HepG2 (cell line): Measurements from ENCODE around the gene IGLL1. TPM values are rescaled to one million over a fixed set of nuclear protein-coding genes. Genes with fewer than 3 reads are reported as not detected.

Source experiments
- ATAC-seq: fragments of 200-7000 bp; cut with Tn5 transposase; 3 replicates; pipeline ENCODE4 v1.9.1; 2020; ENCODE audit warnings: mild to moderate bottlenecking, moderate library complexity
- BruUV-seq: library from RNA; stranded (reverse); fragments of 400-500 nt; replicated peaks from 2 replicates; lab custom pipeline; 2021; lab: Mats Ljungman, UMichigan
- CTCF ChIA-PET: fragments of 300-600 bp; formaldehyde crosslinking; extraction: SDS; loops from one replicate; lab custom pipeline; 2021; ENCODE audit warnings: low total read pairs, inconsistent platforms, low intra/inter-chr PET ratio; lab: Yijun Ruan, JAX
- POLR2A ChIA-PET: fragments of 350-600 bp; sonication (Branson Sonifier 250); formaldehyde crosslinking; loops from one replicate; lab custom pipeline; 2020; ENCODE audit warnings: antibody characterized with exemption, inconsistent platforms; lab: Yijun Ruan, JAX
- DNase-seq: peaks from one replicate; pipeline ENCODE4 v3.0.0-alpha.2; 2015; ENCODE audit warnings: low spot score
- FAIRE-seq: peaks from 3 replicates; lab custom pipeline; 2011; peaks lifted over from hg19 to GRCh38; lab: Jason Lieb, UNC
- H2AFZ ChIP-seq: one replicate; pipeline ENCODE4 v1.6.1; 2011; ENCODE audit warnings: low read length, inconsistent platforms
- H3K27ac ChIP-seq: fragments of 300-600 bp; 3 replicates; pipeline ENCODE4 v1.8.0; 2011; ENCODE audit warnings: mixed run types, mild to moderate bottlenecking, mixed read lengths, low read length, inconsistent platforms; ENCODE audit not compliant: insufficient read depth; ENCODE audit errors: extremely low read length
- H3K27me3 ChIP-seq, 2 experiments: fragments of 200-600 bp in 1 of 2; 2 replicates in 1 of 2; 3 replicates in 1 of 2; pipeline versions ENCODE4 v1.6.0 to v1.8.0; 2011; ENCODE audit warnings: low read length in 2 of 2, mild to moderate bottlenecking in 2 of 2, moderate library complexity in 2 of 2, inconsistent platforms in 1 of 2; ENCODE audit not compliant: insufficient read depth in 2 of 2, control insufficient read depth in 1 of 2
- H3K36me3 ChIP-seq, 2 experiments: fragments of 200-600 bp in 1 of 2; replicated peaks in 1 of 2; 2 replicates in 1 of 2; 3 replicates in 1 of 2; pipeline versions ENCODE4 v1.5.1 to v1.8.0; 2011; ENCODE audit warnings: low read length in 2 of 2, inconsistent platforms in 1 of 2; ENCODE audit not compliant: insufficient read depth in 2 of 2, control insufficient read depth in 1 of 2
- H3K4me1 ChIP-seq: 2 replicates; pipeline ENCODE4 v1.5.1; 2012; ENCODE audit warnings: low read length, inconsistent platforms; ENCODE audit not compliant: insufficient read depth
- H3K4me2 ChIP-seq: 2 replicates; pipeline ENCODE4 v1.6.0; 2011; ENCODE audit warnings: low read depth, low read length, inconsistent platforms
- H3K4me3 ChIP-seq, 3 experiments: fragments of 200-600 bp in 1 of 3; sonication (generic), shearing (Covaris generic) in 1 of 3; replicated peaks in 1 of 3; 2 replicates each; pipeline ENCODE4 v1.5.1; 2011 to 2016; ENCODE audit warnings: low read length in 3 of 3, inconsistent platforms in 2 of 3, low read depth in 2 of 3, mild to moderate bottlenecking in 2 of 3, control low read depth in 1 of 3, mixed read lengths in 1 of 3; ENCODE audit not compliant: insufficient read depth in 1 of 3
- H3K79me2 ChIP-seq: one replicate; pipeline ENCODE4 v1.6.1; 2011; ENCODE audit warnings: low read length, inconsistent platforms; ENCODE audit not compliant: insufficient read depth
- H3K9ac ChIP-seq: 2 replicates; pipeline ENCODE4 v1.6.0; 2011; ENCODE audit warnings: mild to moderate bottlenecking, low read depth, low read length, inconsistent platforms; ENCODE audit not compliant: insufficient read depth
- H3K9me3 ChIP-seq: 2 replicates; pipeline ENCODE4 v1.5.1; 2012; ENCODE audit warnings: mild to moderate bottlenecking, low read length
- H4K20me1 ChIP-seq: 2 replicates; pipeline ENCODE4 v1.6.0; 2011; ENCODE audit warnings: inconsistent platforms, mild to moderate bottlenecking, low read length, moderate library complexity; ENCODE audit not compliant: insufficient read depth
- ATF7 ChIP-seq, 2 experiments: fragments of 450-650 bp in 1 of 2; sonication (generic) in 1 of 2; formaldehyde crosslinking in 1 of 2; IDR thresholded peaks; 2 replicates each; pipeline versions ENCODE4 v1.4.0 to v1.6.1; 2016 to 2020; ENCODE audit warnings: antibody characterized with exemption in 1 of 2, mild to moderate bottlenecking in 1 of 2, missing genetic modification reagents in 1 of 2
- EHMT2 ChIP-seq: fragments of 200-600 bp; sonication (generic); IDR thresholded peaks from 2 replicates; pipeline ENCODE4 v1.7.0; 2017; ENCODE audit warnings: antibody characterized with exemption, low read depth, low read length, borderline replicate concordance
- GZF1 ChIP-seq: sonication (generic); formaldehyde crosslinking; IDR thresholded peaks from 2 replicates; pipeline ENCODE4 v1.5.1; 2020; ENCODE audit warnings: mild to moderate bottlenecking, missing genetic modification reagents
- HDAC2 ChIP-seq: sonication (generic); formaldehyde crosslinking; IDR thresholded peaks from 2 replicates; pipeline ENCODE4 v1.4.0; 2020; ENCODE audit warnings: missing genetic modification reagents
- MEF2D ChIP-seq: sonication (generic); formaldehyde crosslinking; IDR thresholded peaks from 2 replicates; pipeline ENCODE4 v1.5.1; 2020; ENCODE audit warnings: mild to moderate bottlenecking, missing genetic modification reagents
- NFKB2 ChIP-seq: sonication (generic); formaldehyde crosslinking; IDR thresholded peaks from 2 replicates; pipeline ENCODE4 v1.4.0; 2020; ENCODE audit warnings: missing genetic modification reagents, borderline replicate concordance
- NR1H2 ChIP-seq: sonication (generic); formaldehyde crosslinking; IDR thresholded peaks from 2 replicates; pipeline ENCODE4 v1.8.1; 2022; ENCODE audit warnings: low read depth, missing genetic modification reagents, borderline replicate concordance
- PITX1 ChIP-seq: sonication (generic); formaldehyde crosslinking; IDR thresholded peaks from 2 replicates; pipeline ENCODE4 v1.5.1; 2020; ENCODE audit warnings: mild to moderate bottlenecking, missing genetic modification reagents
- RFXAP ChIP-seq: sonication (generic); formaldehyde crosslinking; IDR thresholded peaks from 2 replicates; pipeline ENCODE4 v1.4.0; 2020; ENCODE audit warnings: missing genetic modification reagents, borderline replicate concordance
- SALL1 ChIP-seq: sonication (generic); formaldehyde crosslinking; IDR thresholded peaks from 2 replicates; pipeline ENCODE4 v1.8.0; 2022; ENCODE audit warnings: mild to moderate bottlenecking, missing genetic modification reagents
- WIZ ChIP-seq: sonication (generic); formaldehyde crosslinking; IDR thresholded peaks from 2 replicates; pipeline ENCODE4 v1.5.1; 2020; ENCODE audit warnings: mild to moderate bottlenecking, missing genetic modification reagents
- ZBTB21 ChIP-seq: sonication (generic); formaldehyde crosslinking; IDR thresholded peaks from 2 replicates; pipeline ENCODE4 v1.4.0; 2020; ENCODE audit warnings: missing genetic modification reagents
- ZNF263 ChIP-seq: sonication (generic); formaldehyde crosslinking; IDR thresholded peaks from 2 replicates; pipeline ENCODE4 v1.4.0; 2020; ENCODE audit warnings: missing genetic modification reagents
- ZNF430 ChIP-seq: sonication (generic); formaldehyde crosslinking; IDR thresholded peaks from 2 replicates; pipeline ENCODE4 v1.9.0; 2021; ENCODE audit warnings: mild to moderate bottlenecking, missing genetic modification reagents
- ZNF547 ChIP-seq: sonication (generic); formaldehyde crosslinking; IDR thresholded peaks from 2 replicates; pipeline ENCODE4 v1.5.1; 2020; ENCODE audit warnings: mild to moderate bottlenecking, missing genetic modification reagents
- ZSCAN30 ChIP-seq: sonication (generic); formaldehyde crosslinking; IDR thresholded peaks from 2 replicates; pipeline ENCODE4 v1.5.0; 2020; ENCODE audit warnings: mild to moderate bottlenecking, missing genetic modification reagents
- WGBS: methylation state at CpG from one replicate; pipeline ENCODE4 v1.1.6; 2017; ENCODE audit warnings: low lambda C conversion rate; 5-methylcytosine and 5-hydroxymethylcytosine counted together
- in situ Hi-C: cut with HindIII; loops from 2 replicates; pipeline ENCODE4 v1.10.0; 2017; ENCODE audit warnings: low pct_unique_long_range_greater_than_20kb; ENCODE audit not compliant: extremely low pct_ligation_motif_present
- intact Hi-C: fragments of 100-400 bp; cut with micrococcal nuclease; formaldehyde crosslinking; loops from one replicate; pipeline ENCODE4 v1.10.0; 2022; ENCODE audit not compliant: unreplicated experiment
- polyA plus RNA-seq, 8 experiments: library from polyadenylated mRNA; depleted of rRNA in 3 of 8; stranded (reverse) in 7 of 8; unstranded in 1 of 8; fragments of >200 nt; fragmentation: Illumina TruSeq in 4 of 8; extraction: Trizol in 4 of 8; gene quantifications; 2 replicates each; pipeline versions ENCODE4 v1.2.1 to v1.2.3, GENCODE V29; 2011 to 2016; ENCODE audit warnings: low read depth in 4 of 8, missing spikeins in 1 of 8, mixed read lengths in 1 of 8; ENCODE audit not compliant: insufficient read depth in 1 of 8
- total RNA-seq, 5 experiments: library from RNA; depleted of rRNA; stranded (reverse); fragments of >200 nt; fragmentation: Illumina TruSeq; extraction: Trizol; gene quantifications; 2 replicates each; pipeline ENCODE4 v1.2.3, GENCODE V29; 2016; ENCODE audit warnings: low read depth in 1 of 5
- TF ChIP-seq, protein P1 (sequence below), 2 experiments: sonication (generic) in 1 of 2; formaldehyde crosslinking in 1 of 2; IDR thresholded peaks; 2 replicates each; pipeline versions ENCODE4 v1.4.0 to v1.6.1; 2018 to 2020; ENCODE audit warnings: missing genetic modification reagents in 2 of 2, borderline replicate concordance in 1 of 2, low read depth in 1 of 2, mild to moderate bottlenecking in 1 of 2, missing biosample characterization in 1 of 2
- TF ChIP-seq, protein P2 (sequence below): sonication (generic); formaldehyde crosslinking; IDR thresholded peaks from 2 replicates; pipeline ENCODE4 v1.8.1; 2023; ENCODE audit warnings: mild to moderate bottlenecking, inconsistent platforms, moderate library complexity, missing genetic modification reagents, borderline replicate concordance
- TF ChIP-seq, protein P3 (sequence below): sonication (generic); formaldehyde crosslinking; conservative IDR thresholded peaks from 2 replicates; pipeline ENCODE4 v1.4.0; 2020; ENCODE audit warnings: missing genetic modification reagents
- TF ChIP-seq, protein P4 (sequence below): sonication (generic); formaldehyde crosslinking; IDR thresholded peaks from 2 replicates; pipeline ENCODE4 v1.5.1; 2020; ENCODE audit warnings: mild to moderate bottlenecking, missing genetic modification reagents, moderate library complexity

The IGLL1 gene
- total and polyA plus RNA-seq, 2 of the 13 experiments (the other 11 are each of a cell fraction or from before 2014, with no cell fraction given) = not detected

DNA sequence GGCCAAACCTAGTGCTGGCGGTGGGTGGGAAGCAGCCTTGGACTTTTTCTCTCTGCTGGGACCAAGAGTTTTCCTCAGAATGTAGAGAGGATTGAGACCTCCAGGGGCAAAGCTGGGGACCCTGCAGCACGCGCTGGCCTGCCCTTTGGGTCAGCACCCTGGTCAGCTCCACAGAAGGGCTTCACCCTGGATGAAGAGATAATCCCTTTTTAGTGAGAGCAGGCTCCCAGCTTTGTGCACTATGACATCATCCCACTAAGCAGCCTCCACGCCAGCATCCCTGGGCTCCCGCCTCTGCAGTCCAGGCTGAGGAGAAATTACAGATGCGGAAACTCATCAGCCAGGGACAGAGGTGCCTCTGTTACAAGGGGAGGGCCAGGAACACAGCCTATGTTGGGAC lies 28.5 kb upstream of the IGLL1 start:
- Histone ChIP-seq H2AFZ (no peak overlapping the region), H4K20me1 (no peaks in the 10 kb centered on the region), H3K9ac (no peak overlapping the region), H3K4me2 (no peak overlapping the region), H3K36me3 (no peaks in the 10 kb centered on the region), H3K27me3 (no peaks in the 10 kb centered on the region), H3K4me3 (no peak overlapping the region), H3K79me2 (no peaks in the 10 kb centered on the region), H3K27ac (no peak overlapping the region), H3K4me1 (peaks cover 29% of the 10 kb centered on the region), H3K9me3 (no peaks in the 10 kb centered on the region)
- POLR2A ChIA-PET = no interaction called here
- CTCF ChIA-PET = no interaction called here
- intact Hi-C loops (no loop called here), in situ Hi-C loops (loop anchor here (25.0 kb wide), 1 partner anchor 229 kb away; the partner anchor contains the start of gene DERL3)
- no TSS peak for BruUV-seq
- WGBS = 60% methylated on average over 1 of the region's 6 CpGs
- ATAC-seq (peak; percentile 12; the same call in 2 of the 3 replicates), DNase-seq (no peak), FAIRE-seq (no peak)
- TF ChIP-seq, protein P1, sequence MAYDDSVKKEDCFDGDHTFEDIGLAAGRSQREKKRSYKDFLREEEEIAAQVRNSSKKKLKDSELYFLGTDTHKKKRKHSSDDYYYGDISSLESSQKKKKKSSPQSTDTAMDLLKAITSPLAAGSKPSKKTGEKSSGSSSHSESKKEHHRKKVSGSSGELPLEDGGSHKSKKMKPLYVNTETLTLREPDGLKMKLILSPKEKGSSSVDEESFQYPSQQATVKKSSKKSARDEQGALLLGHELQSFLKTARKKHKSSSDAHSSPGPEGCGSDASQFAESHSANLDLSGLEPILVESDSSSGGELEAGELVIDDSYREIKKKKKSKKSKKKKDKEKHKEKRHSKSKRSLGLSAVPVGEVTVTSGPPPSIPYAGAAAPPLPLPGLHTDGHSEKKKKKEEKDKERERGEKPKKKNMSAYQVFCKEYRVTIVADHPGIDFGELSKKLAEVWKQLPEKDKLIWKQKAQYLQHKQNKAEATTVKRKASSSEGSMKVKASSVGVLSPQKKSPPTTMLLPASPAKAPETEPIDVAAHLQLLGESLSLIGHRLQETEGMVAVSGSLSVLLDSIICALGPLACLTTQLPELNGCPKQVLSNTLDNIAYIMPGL (CRISPR knock-in tag; IDR thresholded peaks at IDR 0.05; ENCODE audit: borderline replicate concordance in 1 of 2, low read depth in 1 of 2) = no peak
- TF ChIP-seq ZNF547 (CRISPR knock-in tag) (0 out of 2 replicates have a peak, but pooled peaks have one; percentile 54), RFXAP (CRISPR knock-in tag) (no peak), ZBTB21 (CRISPR knock-in tag) (peak; percentile 72), ZNF263 (0 out of 2 replicates have a peak, but pooled peaks have one; percentile 18), EHMT2 (0 out of 2 replicates have a peak, but pooled peaks have one; percentile 41), ZSCAN30 (CRISPR knock-in tag) (no peak), PITX1 (CRISPR knock-in tag) (peak; percentile 87), MEF2D (CRISPR knock-in tag) (peak; percentile 43; the same call in 1 of the 2 replicates), SALL1 (CRISPR knock-in tag) (peak; percentile 73), NFKB2 (CRISPR knock-in tag) (peak; percentile 53; the same call in 1 of the 2 replicates), GZF1 (CRISPR knock-in tag) (no peak), ZNF430 (CRISPR knock-in tag) (no peak), NR1H2 (CRISPR knock-in tag) (no peak), HDAC2 (CRISPR knock-in tag) (peak; percentile 47; the same call in 1 of the 2 replicates), ATF7 (IDR thresholded peaks at IDR 0.05) (peak; percentile 67), ATF7 (CRISPR knock-in tag; IDR thresholded peaks at IDR 0.05) (no peak), WIZ (CRISPR knock-in tag) (peak; percentile 46; the same call in 1 of the 2 replicates)
- TF ChIP-seq, protein P2, sequence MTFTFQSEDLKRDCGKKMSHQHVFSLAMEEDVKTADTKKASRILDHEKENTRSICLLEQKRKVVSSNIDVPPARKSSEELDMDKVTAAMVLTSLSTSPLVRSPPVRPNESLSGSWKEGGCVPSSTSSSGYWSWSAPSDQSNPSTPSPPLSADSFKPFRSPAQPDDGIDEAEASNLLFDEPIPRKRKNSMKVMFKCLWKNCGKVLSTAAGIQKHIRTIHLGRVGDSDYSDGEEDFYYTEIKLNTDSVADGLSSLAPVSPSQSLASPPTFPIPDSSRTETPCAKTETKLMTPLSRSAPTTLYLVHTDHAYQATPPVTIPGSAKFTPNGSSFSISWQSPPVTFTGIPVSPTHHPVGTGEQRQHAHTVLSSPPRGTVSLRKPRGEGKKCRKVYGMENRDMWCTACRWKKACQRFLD (CRISPR knock-in tag) = no peak
- TF ChIP-seq, protein P3, sequence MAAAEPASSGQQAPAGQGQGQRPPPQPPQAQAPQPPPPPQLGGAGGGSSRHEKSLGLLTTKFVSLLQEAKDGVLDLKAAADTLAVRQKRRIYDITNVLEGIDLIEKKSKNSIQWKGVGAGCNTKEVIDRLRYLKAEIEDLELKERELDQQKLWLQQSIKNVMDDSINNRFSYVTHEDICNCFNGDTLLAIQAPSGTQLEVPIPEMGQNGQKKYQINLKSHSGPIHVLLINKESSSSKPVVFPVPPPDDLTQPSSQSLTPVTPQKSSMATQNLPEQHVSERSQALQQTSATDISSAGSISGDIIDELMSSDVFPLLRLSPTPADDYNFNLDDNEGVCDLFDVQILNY (CRISPR knock-in tag) = no peak
- TF ChIP-seq, protein P4, sequence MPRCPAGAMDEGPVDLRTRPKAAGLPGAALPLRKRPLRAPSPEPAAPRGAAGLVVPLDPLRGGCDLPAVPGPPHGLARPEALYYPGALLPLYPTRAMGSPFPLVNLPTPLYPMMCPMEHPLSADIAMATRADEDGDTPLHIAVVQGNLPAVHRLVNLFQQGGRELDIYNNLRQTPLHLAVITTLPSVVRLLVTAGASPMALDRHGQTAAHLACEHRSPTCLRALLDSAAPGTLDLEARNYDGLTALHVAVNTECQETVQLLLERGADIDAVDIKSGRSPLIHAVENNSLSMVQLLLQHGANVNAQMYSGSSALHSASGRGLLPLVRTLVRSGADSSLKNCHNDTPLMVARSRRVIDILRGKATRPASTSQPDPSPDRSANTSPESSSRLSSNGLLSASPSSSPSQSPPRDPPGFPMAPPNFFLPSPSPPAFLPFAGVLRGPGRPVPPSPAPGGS (CRISPR knock-in tag) = 0 out of 2 replicates have a peak, but pooled peaks have one; percentile 33
